Prostate gland (tissue), 2 donors: ENCODE data around the gene DYNC1I1. TPM values are rescaled to one million over a fixed set of nuclear protein-coding genes. Genes with fewer than 3 reads are reported as not detected.

ENCODE experiments used
- DNase-seq: peaks from one replicate; pipeline ENCODE4 v3.0.0-alpha.2; 2019; ENCODE audit warnings: low spot score
- H3K27ac ChIP-seq, 2 donors: fragments of 200-600 bp; sonication (generic); 2 replicates each; pipeline ENCODE4 v1.5.1; 2017 to 2019
- H3K27me3 ChIP-seq: fragments of 200-600 bp; sonication (generic); replicated peaks from 2 replicates; pipeline ENCODE4 v1.5.1; 2019; ENCODE audit not compliant: insufficient read depth
- H3K36me3 ChIP-seq, 2 donors: fragments of 200-600 bp; sonication (generic); 1 replicate in 1 of 2; 2 replicates in 1 of 2; pipeline versions ENCODE4 v1.5.1 to v1.8.1; 2017 to 2019
- H3K4me1 ChIP-seq: fragments of 200-600 bp; sonication (generic); replicated peaks from 2 replicates; pipeline ENCODE4 v1.5.1; 2019
- H3K4me3 ChIP-seq, 2 donors: fragments of 200-600 bp; sonication (generic); 2 replicates each; pipeline ENCODE4 v1.5.1; 2017 to 2019
- H3K9me3 ChIP-seq: fragments of 200-600 bp; sonication (generic); 2 replicates; pipeline ENCODE4 v1.5.1; 2017
- POLR2A ChIP-seq: fragments of 450-650 bp; IDR thresholded peaks from one replicate; pipeline ENCODE4 v1.6.1; 2016; ENCODE audit warnings: antibody characterized with exemption, mild to moderate bottlenecking
- POLR2AphosphoS5 ChIP-seq: sonication (generic); formaldehyde crosslinking; IDR thresholded peaks from one replicate; pipeline ENCODE4 v1.6.1; 2017; ENCODE audit warnings: antibody characterized with exemption
- WGBS: methylation state at CpG from one replicate; pipeline ENCODE4 v1.1.5; 2018; 5-methylcytosine and 5-hydroxymethylcytosine counted together
- intact Hi-C: fragments of 100-400 bp; cut with DNase I; formaldehyde crosslinking; loops from one replicate; pipeline ENCODE4 v1.14.2; 2022
- total RNA-seq, 2 donors: library from RNA; depleted of rRNA; stranded (reverse); fragments of >200 nt; gene quantifications; one replicate each; pipeline ENCODE4 v1.1.0, GENCODE V29; 2016
- TF ChIP-seq, protein P1 (sequence below), 4 experiments: fragments of 200-600 bp in 2 of 4; fragments of 450-650 bp in 2 of 4; sonication (generic) in 2 of 4; IDR thresholded peaks; 1 replicate in 3 of 4; 2 replicates in 1 of 4; pipeline ENCODE4 v1.5.1; 2016 to 2019; ENCODE audit warnings: antibody characterized with exemption in 4 of 4, mild to moderate bottlenecking in 2 of 4, moderate library complexity in 2 of 4

DYNC1I1 gene
- total RNA-seq, 2 donors from 2014 or later, result 4.4 to 5.1 TPM

DNA sequence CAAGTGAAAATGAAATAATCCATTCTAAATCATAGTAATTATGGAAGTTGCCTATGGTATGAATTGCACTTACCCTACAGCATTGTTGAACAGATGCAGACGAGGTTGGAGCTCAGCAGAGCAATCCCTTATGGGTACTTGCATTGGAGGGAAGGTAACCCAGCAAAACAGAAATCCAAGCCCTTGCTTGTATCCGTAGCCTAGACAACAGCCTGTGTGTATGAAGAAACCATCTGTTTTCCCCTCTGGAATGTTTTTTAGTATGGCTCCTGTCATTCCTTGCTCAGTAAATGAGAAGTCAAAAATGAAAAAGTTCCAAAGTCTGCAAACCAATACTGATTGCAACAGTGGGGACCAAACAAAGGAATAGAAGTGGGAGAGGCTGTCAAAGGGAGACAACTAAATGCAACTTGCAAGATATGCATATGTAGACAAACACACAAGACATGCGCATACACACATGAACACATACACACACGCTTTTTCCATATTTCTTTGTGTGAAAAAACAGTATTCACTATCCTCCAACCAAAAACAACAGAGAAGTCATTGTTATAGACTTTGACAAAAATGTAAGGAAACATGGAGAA is 260.8 kb downstream of the DYNC1I1 start:
- Histone ChIP-seq H3K27me3 (no peaks in the 10 kb centered on the region), H3K9me3 (no peaks in the 10 kb centered on the region), H3K36me3 (no peaks in the 10 kb centered on the region), H3K4me3 (no peak overlapping the region), H3K27ac (no peak overlapping the region), H3K4me1 (no peaks in the 10 kb centered on the region)
- 91% methylated on average over 4 of the region's 4 CpGs for WGBS
- intact Hi-C loops, result no loop called here
- no peak for DNase-seq
- TF ChIP-seq, protein P1, sequence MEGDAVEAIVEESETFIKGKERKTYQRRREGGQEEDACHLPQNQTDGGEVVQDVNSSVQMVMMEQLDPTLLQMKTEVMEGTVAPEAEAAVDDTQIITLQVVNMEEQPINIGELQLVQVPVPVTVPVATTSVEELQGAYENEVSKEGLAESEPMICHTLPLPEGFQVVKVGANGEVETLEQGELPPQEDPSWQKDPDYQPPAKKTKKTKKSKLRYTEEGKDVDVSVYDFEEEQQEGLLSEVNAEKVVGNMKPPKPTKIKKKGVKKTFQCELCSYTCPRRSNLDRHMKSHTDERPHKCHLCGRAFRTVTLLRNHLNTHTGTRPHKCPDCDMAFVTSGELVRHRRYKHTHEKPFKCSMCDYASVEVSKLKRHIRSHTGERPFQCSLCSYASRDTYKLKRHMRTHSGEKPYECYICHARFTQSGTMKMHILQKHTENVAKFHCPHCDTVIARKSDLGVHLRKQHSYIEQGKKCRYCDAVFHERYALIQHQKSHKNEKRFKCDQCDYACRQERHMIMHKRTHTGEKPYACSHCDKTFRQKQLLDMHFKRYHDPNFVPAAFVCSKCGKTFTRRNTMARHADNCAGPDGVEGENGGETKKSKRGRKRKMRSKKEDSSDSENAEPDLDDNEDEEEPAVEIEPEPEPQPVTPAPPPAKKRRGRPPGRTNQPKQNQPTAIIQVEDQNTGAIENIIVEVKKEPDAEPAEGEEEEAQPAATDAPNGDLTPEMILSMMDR (IDR thresholded peaks at IDR 0.05), result no peak
- TF ChIP-seq POLR2AphosphoS5 (no peak), POLR2A (no peak)

DNA sequence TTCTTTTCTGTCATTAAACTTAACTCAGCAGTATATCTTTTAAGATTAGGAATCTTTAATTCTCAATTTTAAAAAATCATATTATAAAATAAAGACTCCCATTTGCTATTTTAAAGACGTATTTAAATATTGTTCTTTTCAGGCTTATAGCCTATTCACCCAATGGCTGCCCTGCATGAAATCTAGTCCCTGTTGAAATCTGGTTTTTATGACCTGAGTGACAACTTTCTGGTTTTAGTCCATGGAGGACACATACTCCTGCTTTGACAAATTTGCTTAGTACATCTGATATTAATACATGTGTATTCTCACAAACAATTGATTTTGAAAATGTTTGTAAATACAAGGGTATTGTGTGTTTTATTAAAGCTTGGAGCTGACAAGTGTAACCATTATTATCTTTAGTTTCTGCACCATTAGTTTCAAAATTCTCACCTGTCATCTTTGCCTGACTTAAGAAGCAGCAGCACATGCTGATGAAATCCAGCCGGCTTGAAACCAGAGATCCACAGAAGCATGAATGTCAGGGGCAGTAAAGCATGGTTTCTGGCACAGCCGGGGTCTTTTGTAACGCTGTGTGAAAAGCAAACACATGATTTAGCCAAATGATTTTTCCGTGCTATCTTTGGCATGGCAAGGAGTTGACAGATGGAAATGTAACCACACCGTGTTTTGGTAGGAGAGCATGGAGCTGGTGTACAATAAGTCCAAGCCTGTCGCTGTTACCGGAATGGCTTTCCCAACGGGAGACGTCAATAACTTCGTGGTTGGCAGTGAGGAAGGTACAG is 262.8 kb downstream of the DYNC1I1 start:
- DNase-seq, result peak; percentile 4
- Histone ChIP-seq H3K27ac (no peak overlapping the region), H3K4me3 (no peak overlapping the region), H3K4me1 (no peaks in the 10 kb centered on the region), H3K36me3 (no peaks in the 10 kb centered on the region), H3K9me3 (no peaks in the 10 kb centered on the region), H3K27me3 (no peaks in the 10 kb centered on the region)
- WGBS, result 31% methylated on average over 11 of the region's 11 CpGs
- intact Hi-C loops, result no loop called here
- TF ChIP-seq POLR2AphosphoS5, result peak; percentile 16
- no peak for TF ChIP-seq POLR2A
- TF ChIP-seq, protein P1 (IDR thresholded peaks at IDR 0.05), result no peak

GRCh38 chr7:96040250-96040772 is 268.0 kb downstream of the DYNC1I1 start:
- Histone ChIP-seq H3K9me3 (no peaks in the 10 kb centered on the region), H3K36me3 (no peaks in the 10 kb centered on the region), H3K4me3 (no peak overlapping the region), H3K27ac (no peak overlapping the region), H3K4me1 (no peaks in the 10 kb centered on the region), H3K27me3 (no peaks in the 10 kb centered on the region)
- intact Hi-C loops, result no loop called here
- DNase-seq, result no peak
- no peak for TF ChIP-seq POLR2A
- no peak for TF ChIP-seq POLR2AphosphoS5
- TF ChIP-seq, protein P1 (IDR thresholded peaks at IDR 0.05), result no peak
- whole genome bisulfite sequencing, result 74% methylated on average over 3 of the region's 3 CpGs

DNA sequence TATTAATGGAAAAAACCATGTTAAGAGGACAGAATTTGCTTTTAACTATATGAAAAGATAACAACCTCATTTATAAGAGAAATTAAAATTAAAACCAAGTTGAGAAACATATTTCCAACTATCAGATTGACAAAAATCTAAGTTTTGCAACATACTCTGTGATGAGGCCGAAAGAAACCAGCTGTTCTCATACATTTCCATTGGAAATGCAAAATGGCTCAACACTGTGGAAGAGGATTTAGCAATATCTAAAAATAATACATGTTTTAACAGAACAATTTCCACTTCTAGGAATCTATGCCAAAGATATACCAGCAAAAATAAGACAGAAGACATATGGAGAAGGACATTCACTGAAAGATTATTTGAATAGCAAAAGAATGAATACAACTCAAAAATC is 268.8 kb downstream of the DYNC1I1 start:
- H3K27me3 ChIP-seq, result no peaks in the 10 kb centered on the region
- H3K4me3 ChIP-seq, result no peak overlapping the region
- DNase-seq, result no peak
- H3K36me3 ChIP-seq, result no peaks in the 10 kb centered on the region
- intact Hi-C loops, result no loop called here
- H3K27ac ChIP-seq, result no peak overlapping the region
- H3K4me1 ChIP-seq, result no peaks in the 10 kb centered on the region
- H3K9me3 ChIP-seq, result no peaks in the 10 kb centered on the region
- whole genome bisulfite sequencing, result 93% methylated on average over 1 of the region's 1 CpG
- TF ChIP-seq POLR2A (no peak), POLR2AphosphoS5 (no peak)
- TF ChIP-seq, protein P1 (IDR thresholded peaks at IDR 0.05), result no peak
